ENCODE measurements around the gene FLCN. TPM values are rescaled to one million over a fixed set of nuclear protein-coding genes. Genes with fewer than 3 reads are reported as not detected.

The FLCN gene
- total RNA-seq, 1 donor from 2014 or later, result 106 TPM

Other genes with a start within 250 kb of the FLCN start
- gene MPRIP, start 194.7 kb downstream of the FLCN start, total RNA-seq, result 333 TPM
- gene PLD6, start 30.8 kb downstream of the FLCN start, total RNA-seq, result 4.9 TPM
- 47.1 TPM for gene COPS3, start 44.1 kb upstream of the FLCN start, total RNA-seq
- 1.9 TPM for gene NT5M, start 66.2 kb upstream of the FLCN start, total RNA-seq
- gene MED9, start 239.8 kb upstream of the FLCN start, total RNA-seq, result 13.8 TPM